AG09309 (cell line): ENCODE results near the gene LENG9.
"Not testable (repeated sequence)": the region's sequence is repeated elsewhere in the genome, so short reads cannot be mapped to it uniquely, and the experiment has no call there.

Source experiments
- DNase-seq: peaks from one replicate; pipeline ENCODE4 v3.0.0-alpha.2; 2010; ENCODE audit warnings: low read depth
- H3K4me3 ChIP-seq: 2 replicates; pipeline ENCODE4 v1.5.1; 2011; ENCODE audit warnings: mild to moderate bottlenecking, low read depth, low read length, moderate library complexity; ENCODE audit not compliant: control insufficient read depth
- TF ChIP-seq, protein P1 (sequence below): IDR thresholded peaks from 2 replicates; pipeline ENCODE4 v1.5.1; 2011; ENCODE audit warnings: mild to moderate bottlenecking, low read depth, low read length, inconsistent platforms; ENCODE audit not compliant: insufficient read depth, control insufficient read depth; ENCODE audit errors: missing control alignments

Gene LENG9

GRCh38 chr19:54451997-54452396 is 11.6 kb downstream of the LENG9 start:
- H3K4me3 ChIP-seq: no peak overlapping the region
- TF ChIP-seq, protein P1, sequence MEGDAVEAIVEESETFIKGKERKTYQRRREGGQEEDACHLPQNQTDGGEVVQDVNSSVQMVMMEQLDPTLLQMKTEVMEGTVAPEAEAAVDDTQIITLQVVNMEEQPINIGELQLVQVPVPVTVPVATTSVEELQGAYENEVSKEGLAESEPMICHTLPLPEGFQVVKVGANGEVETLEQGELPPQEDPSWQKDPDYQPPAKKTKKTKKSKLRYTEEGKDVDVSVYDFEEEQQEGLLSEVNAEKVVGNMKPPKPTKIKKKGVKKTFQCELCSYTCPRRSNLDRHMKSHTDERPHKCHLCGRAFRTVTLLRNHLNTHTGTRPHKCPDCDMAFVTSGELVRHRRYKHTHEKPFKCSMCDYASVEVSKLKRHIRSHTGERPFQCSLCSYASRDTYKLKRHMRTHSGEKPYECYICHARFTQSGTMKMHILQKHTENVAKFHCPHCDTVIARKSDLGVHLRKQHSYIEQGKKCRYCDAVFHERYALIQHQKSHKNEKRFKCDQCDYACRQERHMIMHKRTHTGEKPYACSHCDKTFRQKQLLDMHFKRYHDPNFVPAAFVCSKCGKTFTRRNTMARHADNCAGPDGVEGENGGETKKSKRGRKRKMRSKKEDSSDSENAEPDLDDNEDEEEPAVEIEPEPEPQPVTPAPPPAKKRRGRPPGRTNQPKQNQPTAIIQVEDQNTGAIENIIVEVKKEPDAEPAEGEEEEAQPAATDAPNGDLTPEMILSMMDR: no peak
- DNase-seq: no peak

DNA sequence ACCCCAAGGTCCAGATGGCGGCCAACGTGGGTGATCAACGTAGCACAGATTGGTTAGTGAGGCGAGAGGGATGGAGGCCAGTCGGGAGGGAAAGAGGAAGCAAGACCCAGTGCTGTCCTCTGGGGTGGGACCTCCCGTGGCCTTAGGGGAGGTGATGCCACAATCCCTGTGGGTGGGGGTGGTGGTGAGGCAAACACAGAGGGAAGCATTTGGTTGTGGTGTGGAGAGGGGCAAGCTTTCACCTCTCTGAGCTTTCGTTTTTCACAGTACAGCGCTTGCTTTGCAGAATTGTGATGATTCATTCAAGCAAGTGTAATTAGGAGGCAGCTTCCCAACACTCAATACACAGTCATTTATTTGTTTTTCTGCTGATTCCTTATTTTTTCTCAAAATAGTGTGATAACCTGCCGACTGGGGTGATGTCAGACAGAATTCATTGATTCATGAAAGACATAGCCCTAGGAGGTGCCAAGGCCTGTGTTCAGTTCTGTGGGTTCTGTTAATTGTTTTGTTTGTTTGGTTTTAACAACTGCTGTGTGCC is 12.2 kb downstream of the LENG9 start:
- peak overlapping the region; percentile 26 for H3K4me3 ChIP-seq
- TF ChIP-seq, protein P1: no peak

GRCh38 chr19:54449701-54450069 is 13.9 kb downstream of the LENG9 start:
- TF ChIP-seq, protein P1: no peak
- DNase-seq: no peak
- H3K4me3 ChIP-seq: peak overlapping the region; percentile 87

More for the DNA sequence above, 12.2 kb downstream of the LENG9 start:
- DNase-seq: no peak

DNA sequence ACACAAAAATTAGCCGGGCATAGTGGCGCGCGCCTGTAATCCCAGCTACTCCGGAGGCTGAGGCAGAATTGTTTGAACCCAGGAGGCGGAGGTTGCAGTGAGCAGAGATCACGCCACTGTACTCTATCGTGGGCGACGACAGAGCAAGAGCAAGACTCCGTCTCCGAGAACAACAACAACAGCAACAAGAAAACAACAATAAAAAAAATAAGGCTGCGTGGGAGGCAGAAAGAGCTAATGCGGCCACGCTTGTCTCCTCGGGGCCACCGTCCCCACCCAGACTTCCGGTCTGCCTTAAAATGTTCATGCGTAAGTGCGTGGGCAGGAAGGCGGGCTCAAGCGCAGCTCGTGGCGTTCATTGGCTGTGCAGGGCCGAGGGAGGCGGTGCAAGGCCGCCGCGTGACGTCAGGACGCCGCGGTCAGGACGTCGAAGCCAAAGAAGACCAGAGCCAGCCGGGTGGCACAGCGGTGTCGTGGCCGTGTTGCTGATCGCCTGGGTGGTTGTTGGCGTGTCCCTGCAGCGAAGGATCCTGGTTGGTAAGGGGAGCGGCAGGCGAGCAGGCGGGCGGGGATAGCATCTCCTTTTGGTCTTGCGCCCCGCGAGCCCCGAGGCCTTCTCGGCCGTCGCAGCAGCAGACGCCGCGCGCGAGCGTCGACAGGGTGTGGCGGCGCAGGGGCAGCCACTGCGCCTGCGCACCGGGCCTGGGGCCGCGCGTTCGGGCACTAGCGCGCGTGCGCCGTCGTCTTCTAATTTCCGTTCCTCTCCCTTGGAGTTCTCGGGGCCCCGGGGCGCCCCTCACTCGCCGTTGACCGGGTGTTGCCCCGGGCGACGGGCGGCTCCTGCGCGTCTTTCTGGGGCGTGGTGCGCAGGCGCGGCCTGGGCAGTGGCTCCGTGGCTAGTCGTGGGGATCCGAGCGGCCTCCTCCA is 14.5 kb downstream of the LENG9 start, which contains the start of gene LENG8:
Gene LENG8 (plus strand): TSS at position 426 of the 927 bp plus-strand sequence. CDS start 2,146 bp downstream, outside the sequence.
- DNase-seq: peak; percentile 94
- peak within 1 kb of the TSS; percentile 87 for H3K4me3 ChIP-seq
- TF ChIP-seq, protein P1: no peak

DNA sequence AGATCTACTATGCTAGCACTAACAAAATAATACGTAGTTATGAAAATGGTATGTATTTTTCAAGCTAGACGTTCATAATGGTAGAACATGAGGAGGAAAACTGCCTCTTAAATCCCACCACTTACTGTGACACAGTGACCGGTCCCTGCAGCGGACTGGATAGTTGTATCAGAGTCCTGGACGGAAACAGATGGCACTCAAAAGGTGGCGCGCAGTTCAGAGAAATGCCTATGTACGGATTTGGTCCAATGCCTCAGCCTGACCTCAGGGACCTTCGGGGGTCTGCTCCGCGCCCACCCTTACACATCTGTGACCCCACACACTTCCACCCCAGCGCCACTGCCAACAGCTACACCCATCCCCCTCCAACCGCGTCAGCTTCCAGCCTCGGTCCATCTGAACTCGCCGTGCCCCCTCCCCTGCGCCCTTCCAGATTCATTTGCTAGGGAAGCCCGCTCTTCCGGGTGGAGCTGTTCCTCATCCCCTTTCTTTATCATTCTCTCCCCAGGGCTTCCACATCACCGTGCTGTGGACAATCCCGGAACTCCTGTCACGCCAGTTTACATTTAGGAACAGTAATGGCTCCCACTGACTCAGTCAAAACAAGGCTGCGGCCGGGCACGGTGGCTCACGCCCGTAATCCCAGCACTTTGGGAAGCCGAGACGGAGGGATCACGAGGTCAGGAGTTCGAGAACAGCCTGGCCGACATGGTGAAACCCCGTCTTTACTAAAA is 15.4 kb downstream of the LENG9 start:
- DNase-seq: no peak

GRCh38 chr19:54446349-54446748 is 17.2 kb downstream of the LENG9 start:
- not testable (repeated sequence) for DNase-seq, H3K4me3 ChIP-seq

More for the DNA sequence above, 15.4 kb downstream of the LENG9 start:
- peak overlapping the region; percentile 87 for H3K4me3 ChIP-seq
- TF ChIP-seq, protein P1: peak; percentile 2
